ENCODE results near the gene KIFC3.
"Not testable (repeated sequence)": the region's sequence is repeated elsewhere in the genome, so short reads cannot be mapped to it uniquely, and the experiment has no call there.

The KIFC3 gene

GRCh38 chr16:57752581-57753447 is 49.5 kb downstream of the KIFC3 start:
- no peak for DNase-seq

GRCh38 chr16:57752203-57752580 is 50.1 kb downstream of the KIFC3 start:
- no peak for DNase-seq

DNA sequence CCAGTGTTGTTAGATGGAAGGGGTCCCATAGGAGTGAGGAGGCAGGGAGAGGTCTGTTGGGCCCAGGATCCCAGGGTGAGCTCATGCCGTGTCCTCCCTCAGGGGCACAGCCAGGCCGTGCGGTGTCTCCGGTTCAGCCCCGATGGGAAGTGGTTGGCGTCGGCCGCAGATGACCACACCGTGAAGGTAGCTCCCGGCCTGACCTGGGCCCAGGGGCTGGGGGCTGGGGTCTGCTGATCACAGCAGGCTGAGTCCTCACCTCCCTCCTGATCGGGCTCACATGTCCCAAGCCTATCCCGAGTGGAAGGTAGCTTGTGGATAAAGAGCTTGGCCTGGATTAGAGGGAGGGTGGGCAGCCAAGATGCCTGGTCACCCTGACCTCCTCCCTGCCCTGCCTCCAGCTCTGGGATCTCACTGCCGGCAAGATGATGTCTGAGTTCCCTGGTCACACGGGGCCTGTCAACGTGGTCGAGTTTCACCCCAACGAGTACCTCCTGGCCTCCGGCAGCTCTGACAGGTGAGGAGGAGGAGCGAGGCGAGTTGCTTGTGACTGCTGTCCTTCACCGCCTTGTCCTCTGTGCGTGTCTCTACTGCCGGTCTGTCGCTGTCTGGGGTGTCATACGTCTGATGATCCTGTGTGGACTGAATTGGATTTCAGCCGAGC is 50.6 kb downstream of the KIFC3 start:
- DNase-seq, result no peak

- no peak for DNase-seq
Measured at GRCh38 chr16:57750796-57751538, 51.3 kb downstream of the KIFC3 start.

- DNase-seq, result no peak
Measured at GRCh38 chr16:57749856-57750452, 52.3 kb downstream of the KIFC3 start.

- DNase-seq, result no peak
Measured at GRCh38 chr16:57749101-57749692, 53.1 kb downstream of the KIFC3 start.

- no peak for DNase-seq
Measured at GRCh38 chr16:57748596-57748995, 53.7 kb downstream of the KIFC3 start.

- DNase-seq, result no peak
Measured at GRCh38 chr16:57747996-57748395, 54.3 kb downstream of the KIFC3 start.

DNA sequence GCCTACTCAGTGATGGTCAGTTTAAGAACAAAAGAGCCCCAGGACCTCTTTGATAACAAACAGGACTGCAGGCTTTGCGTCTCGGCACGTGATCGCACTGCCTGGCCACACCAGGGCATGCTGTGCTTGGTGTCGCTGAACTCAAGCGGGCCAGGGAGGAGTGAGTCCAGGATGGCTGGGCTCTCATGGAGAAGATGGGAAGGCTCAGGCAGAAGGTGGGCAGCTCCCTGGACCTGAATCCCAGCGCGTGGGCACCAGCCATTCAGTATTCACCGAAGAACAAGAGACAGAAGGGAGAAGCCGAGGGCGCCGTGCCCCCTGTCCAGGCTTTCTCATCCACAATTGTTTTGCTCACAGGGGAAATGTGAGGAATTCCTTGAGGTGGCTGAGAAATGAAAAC is 54.8 kb downstream of the KIFC3 start:
- DNase-seq, result no peak

GRCh38 chr16:57747091-57747490 is 55.2 kb downstream of the KIFC3 start:
- no peak for DNase-seq

DNA sequence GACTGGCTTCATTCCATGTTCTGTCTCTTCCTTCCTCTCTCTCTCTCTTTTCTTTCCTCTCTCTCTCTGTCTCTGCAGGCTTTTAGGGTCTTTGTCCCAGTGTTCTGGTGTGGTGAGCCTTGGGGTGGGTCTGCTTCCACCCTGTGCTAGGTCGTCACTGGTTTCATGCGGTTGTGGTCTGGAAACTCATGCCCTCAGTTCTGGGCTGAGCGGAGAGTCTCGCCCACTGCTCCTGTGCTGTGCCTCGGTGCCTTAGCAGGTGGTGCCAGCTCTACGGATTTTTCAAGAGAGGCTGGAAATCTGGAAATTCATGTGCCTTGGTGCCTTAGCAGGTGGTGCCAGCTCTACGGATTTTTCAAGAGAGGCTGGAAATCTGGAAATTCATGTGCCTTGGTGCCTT is 56.0 kb downstream of the KIFC3 start:
- DNase-seq, result not testable (repeated sequence)

GRCh38 chr16:57745768-57746167 is 56.5 kb downstream of the KIFC3 start:
- no peak for DNase-seq

- DNase-seq, result no peak
Measured at GRCh38 chr16:57744642-57744903, 57.7 kb downstream of the KIFC3 start.

- DNase-seq, result no peak
Measured at GRCh38 chr16:57743886-57744641, 58.2 kb downstream of the KIFC3 start.

- DNase-seq, result no peak
Measured at GRCh38 chr16:57743458-57743857, 58.8 kb downstream of the KIFC3 start.

- no peak for DNase-seq
Measured at GRCh38 chr16:57742543-57742942, 59.7 kb downstream of the KIFC3 start.

DNA sequence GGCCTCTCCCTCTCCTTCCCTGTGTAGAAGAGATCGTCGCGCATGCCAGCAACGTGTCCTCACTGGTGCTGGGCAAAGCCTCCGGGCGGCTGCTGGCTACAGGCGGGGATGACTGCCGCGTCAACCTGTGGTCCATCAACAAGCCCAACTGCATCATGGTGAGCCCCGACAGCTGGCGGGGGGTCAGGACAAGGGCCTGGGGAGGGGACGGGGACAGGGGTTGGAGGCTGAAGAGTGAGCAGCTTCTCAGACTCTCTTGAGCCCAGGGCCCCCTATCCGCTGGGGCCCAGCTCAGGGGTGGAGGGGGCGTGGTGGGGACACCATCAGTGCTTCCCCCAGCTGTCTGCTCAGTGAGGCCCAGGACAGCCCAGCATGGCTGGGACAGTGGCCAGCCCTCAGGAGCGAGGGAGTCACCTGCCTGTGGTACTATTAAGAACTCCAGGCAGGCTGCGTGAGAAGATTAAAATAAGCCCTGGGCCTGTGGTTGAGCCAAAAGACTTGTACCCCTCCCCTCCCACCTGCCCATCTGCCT is 60.6 kb downstream of the KIFC3 start:
- no peak for DNase-seq

DNA sequence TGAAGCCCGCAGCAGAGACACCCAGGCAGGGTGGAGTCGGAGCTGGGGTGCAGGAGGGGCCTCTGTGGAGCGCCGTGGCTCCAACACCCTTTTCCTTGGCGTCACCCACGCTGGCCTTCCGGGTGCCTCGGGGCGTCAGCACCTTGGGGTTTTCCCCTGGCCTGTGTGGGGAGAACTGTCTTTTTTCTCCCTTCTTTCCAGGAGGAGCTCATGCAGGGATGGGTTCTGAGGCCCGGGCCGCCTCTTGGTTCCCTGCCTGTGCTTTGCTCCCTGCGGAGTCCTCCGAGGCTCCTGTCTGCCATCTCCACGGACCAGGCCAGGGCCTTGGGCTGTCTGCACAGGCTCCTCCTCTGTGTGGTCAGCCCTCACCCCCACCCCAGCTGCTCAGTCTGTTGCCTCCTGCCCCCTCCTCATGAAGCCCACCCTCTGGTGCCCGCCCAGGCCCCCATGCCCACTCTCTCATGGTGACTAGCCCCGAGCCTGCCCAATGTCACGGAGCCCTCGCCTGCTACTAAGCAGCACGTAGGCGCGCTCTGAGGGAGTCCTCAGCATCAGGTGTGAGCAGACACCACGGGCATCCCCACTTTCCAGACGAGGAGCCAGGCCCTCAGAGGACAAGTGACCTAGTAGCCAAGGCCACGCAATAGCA is 61.7 kb downstream of the KIFC3 start:
- DNase-seq, result no peak

DNA sequence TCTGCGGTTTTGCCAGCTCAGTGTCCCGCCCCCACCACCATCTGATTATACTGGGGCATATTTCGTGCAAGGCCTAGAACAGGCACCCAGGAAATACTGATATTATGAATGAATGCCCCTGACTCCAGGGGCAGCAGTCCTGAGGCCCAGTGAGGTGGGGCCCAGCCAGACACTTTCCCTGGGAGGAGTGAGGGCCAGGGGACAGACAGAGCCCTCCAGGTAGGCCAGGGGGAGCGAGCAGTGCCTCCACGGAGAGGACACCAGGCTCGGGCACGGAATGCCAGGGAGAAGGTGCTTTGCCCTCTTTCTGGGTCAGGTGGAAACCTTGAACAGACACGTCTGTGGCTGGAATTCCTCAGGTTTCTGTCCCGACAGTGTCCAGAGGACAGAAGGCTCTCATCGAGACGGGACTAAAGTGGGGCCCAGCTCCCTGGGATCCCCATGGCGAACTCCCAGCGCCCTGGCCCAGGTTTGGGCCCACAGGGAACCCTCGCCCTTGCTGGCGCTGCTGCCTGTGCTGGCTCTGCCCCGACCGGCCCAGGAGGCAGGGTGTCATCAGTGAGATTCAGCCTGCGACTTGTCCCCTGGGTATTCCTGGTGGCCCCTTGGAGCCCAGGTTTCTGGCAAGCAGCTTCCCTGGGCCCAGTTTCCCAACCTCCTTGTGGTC is 62.4 kb downstream of the KIFC3 start:
- DNase-seq, result no peak

GRCh38 chr16:57738844-57739243 is 63.4 kb downstream of the KIFC3 start:
- no peak for DNase-seq

Data from activated CD4-positive, alpha-beta T cell treated with anti-CD3 and anti-CD28 coated beads, Interleukin-10, Interleukin-2, amounts not matched to agents 100 ng/mL and 50 ng/mL, durations not matched to agents 16 hours and 8 hours (primary cell).